SK-N-SH (cell line): ENCODE results near the gene C1QTNF8. TPM values are rescaled to one million over a fixed set of nuclear protein-coding genes. Genes with fewer than 3 reads are reported as not detected.

Experiments
- CTCF ChIA-PET: fragments of 300-600, 350-600 bp; formaldehyde crosslinking; extraction: SDS; loops from one replicate; lab custom pipeline; 2021; lab: Yijun Ruan, JAX
- POLR2A ChIA-PET: fragments of 350-600 bp; sonication (Branson Sonifier 250); formaldehyde crosslinking; extraction: SDS; loops from one replicate; lab custom pipeline; 2020; ENCODE audit warnings: antibody characterized with exemption, inconsistent platforms; lab: Yijun Ruan, JAX
- DNase-seq: peaks from one replicate; pipeline ENCODE4 v3.0.0; 2012
- H2AFZ ChIP-seq: fragments of 200-600 bp; sonication (generic); 2 replicates; pipeline ENCODE4 v1.8.1; 2016; ENCODE audit warnings: antibody characterized with exemption, mild to moderate bottlenecking, low read depth
- H3F3A ChIP-seq: fragments of 200-600 bp; sonication (generic); replicated peaks from 2 replicates; pipeline ENCODE3; 2016; ENCODE audit warnings: antibody characterized with exemption, mild to moderate bottlenecking; ENCODE audit not compliant: insufficient read depth
- H3K27ac ChIP-seq, 2 experiments: fragments of 200-500 bp in 1 of 2; fragments of 200-600 bp in 1 of 2; sonication (Bioruptor generic) in 1 of 2; sonication (generic), shearing (Covaris generic) in 1 of 2; 2 replicates each; pipeline versions ENCODE4 v1.5.1 to v1.6.1; 2014 to 2016; ENCODE audit warnings: low read depth in 2 of 2, inconsistent platforms in 1 of 2, low read length in 1 of 2, mild to moderate bottlenecking in 1 of 2, mixed read lengths in 1 of 2
- H3K27me3 ChIP-seq: fragments of 200-600 bp; sonication (generic), shearing (Covaris generic); 2 replicates; pipeline ENCODE4 v1.6.1; 2016; ENCODE audit warnings: mixed run types; ENCODE audit not compliant: insufficient read depth
- H3K36me3 ChIP-seq, 2 experiments: fragments of 200-500 bp in 1 of 2; fragments of 200-600 bp in 1 of 2; sonication (Bioruptor generic) in 1 of 2; sonication (generic) in 1 of 2; replicated peaks in 1 of 2; 2 replicates each; pipeline versions ENCODE3 to v1.5.1; 2014 to 2016; ENCODE audit warnings: low read length in 1 of 2, mild to moderate bottlenecking in 1 of 2; ENCODE audit not compliant: insufficient read depth in 2 of 2, control insufficient read depth in 1 of 2
- H3K4me1 ChIP-seq, 2 experiments: fragments of 200-500 bp in 1 of 2; fragments of 200-600 bp in 1 of 2; sonication (Bioruptor generic) in 1 of 2; sonication (generic), shearing (Covaris generic) in 1 of 2; 2 replicates each; pipeline versions ENCODE4 v1.5.1 to v1.6.1; 2014 to 2016; ENCODE audit warnings: low read depth in 1 of 2, low read length in 1 of 2, mixed run types in 1 of 2; ENCODE audit not compliant: insufficient read depth in 2 of 2, control insufficient read depth in 1 of 2
- H3K4me2 ChIP-seq: fragments of 200-600 bp; sonication (generic), shearing (Covaris generic); 2 replicates; pipeline ENCODE4 v1.6.1; 2017; ENCODE audit warnings: mixed run types
- H3K4me3 ChIP-seq, 2 experiments: fragments of 200-500 bp in 1 of 2; fragments of 200-600 bp in 1 of 2; sonication (Bioruptor generic) in 1 of 2; sonication (generic), shearing (Covaris generic) in 1 of 2; 2 replicates each; pipeline versions ENCODE4 v1.5.1 to v1.8.1; 2014 to 2016; ENCODE audit warnings: low read depth in 2 of 2, inconsistent platforms in 1 of 2, low read length in 1 of 2, mild to moderate bottlenecking in 1 of 2, mixed read lengths in 1 of 2, moderate library complexity in 1 of 2
- H3K79me2 ChIP-seq: fragments of 200-600 bp; sonication (generic); 2 replicates; pipeline ENCODE4 v1.8.1; 2017; ENCODE audit warnings: mild to moderate bottlenecking; ENCODE audit not compliant: insufficient read depth
- H3K9ac ChIP-seq: fragments of 200-600 bp; sonication (generic); 2 replicates; pipeline ENCODE4 v1.6.1; 2017; ENCODE audit warnings: mixed run types
- H3K9me2 ChIP-seq: fragments of 200-600 bp; sonication (generic); 2 replicates; pipeline ENCODE4 v1.6.1; 2017; ENCODE audit warnings: mixed run types
- H3K9me3 ChIP-seq: fragments of 200-600 bp; sonication (generic); 2 replicates; pipeline ENCODE4 v1.6.1; 2017; ENCODE audit warnings: mixed run types, mild to moderate bottlenecking, moderate library complexity
- H4K20me1 ChIP-seq: fragments of 200-600 bp; sonication (generic); 2 replicates; pipeline ENCODE4 v1.6.1; 2017; ENCODE audit warnings: mild to moderate bottlenecking, mixed run types; ENCODE audit not compliant: insufficient read depth
- EP300 ChIP-seq, 2 experiments: IDR thresholded peaks; 2 replicates each; pipeline versions ENCODE4 v1.4.0 to v1.6.1; 2012; ENCODE audit warnings: borderline replicate concordance in 1 of 2, low read depth in 1 of 2, low read length in 1 of 2
- FOXJ3 ChIP-seq: sonication (generic); formaldehyde crosslinking; IDR thresholded peaks from 2 replicates; pipeline ENCODE4 v1.5.1; 2020; ENCODE audit warnings: mild to moderate bottlenecking, missing genetic modification reagents
- GABPA ChIP-seq: IDR thresholded peaks from 2 replicates; pipeline ENCODE4 v1.4.0; 2012; ENCODE audit warnings: low read depth, mild to moderate bottlenecking
- MEF2A ChIP-seq: IDR thresholded peaks from 2 replicates; pipeline ENCODE4 v1.4.0; 2012; ENCODE audit warnings: low read depth, borderline replicate concordance
- NRF1 ChIP-seq: IDR thresholded peaks from 2 replicates; pipeline ENCODE4 v1.6.1; 2012; ENCODE audit warnings: low read depth, mild to moderate bottlenecking, low read length
- RAD21 ChIP-seq: IDR thresholded peaks from 2 replicates; pipeline ENCODE4 v1.6.1; 2012; ENCODE audit warnings: mild to moderate bottlenecking, low read length
- SIN3A ChIP-seq: IDR thresholded peaks from 2 replicates; pipeline ENCODE4 v1.6.1; 2012; ENCODE audit warnings: low read depth, mild to moderate bottlenecking, low read length, moderate library complexity, borderline replicate concordance
- TAF1 ChIP-seq: IDR thresholded peaks from 2 replicates; pipeline ENCODE4 v1.6.1; 2012; ENCODE audit warnings: low read depth, mild to moderate bottlenecking, low read length, moderate library complexity, borderline replicate concordance
- TCF12 ChIP-seq: IDR thresholded peaks from 2 replicates; pipeline ENCODE4 v1.4.0; 2012
- USF1 ChIP-seq: IDR thresholded peaks from 2 replicates; pipeline ENCODE4 v1.4.0; 2012; ENCODE audit warnings: low read depth, borderline replicate concordance
- WGBS: methylation state at CpG from one replicate; pipeline ENCODE4 v1.1.6; 2017; ENCODE audit warnings: low lambda C conversion rate; 5-methylcytosine and 5-hydroxymethylcytosine counted together
- polyA plus RNA-seq, 3 experiments: library from polyadenylated mRNA; depleted of rRNA; stranded (reverse); fragments of >200 nt; gene quantifications; 2 replicates each; pipeline ENCODE4 v1.2.3, GENCODE V29; 2012
- TF ChIP-seq, protein P1 (sequence below): fragments of 150-350 bp; IDR thresholded peaks from 2 replicates; pipeline ENCODE4 v1.6.1; 2016; ENCODE audit warnings: mild to moderate bottlenecking, low read depth, low read length

The C1QTNF8 gene
- polyA plus RNA-seq, 1 of the 3 experiments (the other 2 are of a cell fraction): not detected

DNA sequence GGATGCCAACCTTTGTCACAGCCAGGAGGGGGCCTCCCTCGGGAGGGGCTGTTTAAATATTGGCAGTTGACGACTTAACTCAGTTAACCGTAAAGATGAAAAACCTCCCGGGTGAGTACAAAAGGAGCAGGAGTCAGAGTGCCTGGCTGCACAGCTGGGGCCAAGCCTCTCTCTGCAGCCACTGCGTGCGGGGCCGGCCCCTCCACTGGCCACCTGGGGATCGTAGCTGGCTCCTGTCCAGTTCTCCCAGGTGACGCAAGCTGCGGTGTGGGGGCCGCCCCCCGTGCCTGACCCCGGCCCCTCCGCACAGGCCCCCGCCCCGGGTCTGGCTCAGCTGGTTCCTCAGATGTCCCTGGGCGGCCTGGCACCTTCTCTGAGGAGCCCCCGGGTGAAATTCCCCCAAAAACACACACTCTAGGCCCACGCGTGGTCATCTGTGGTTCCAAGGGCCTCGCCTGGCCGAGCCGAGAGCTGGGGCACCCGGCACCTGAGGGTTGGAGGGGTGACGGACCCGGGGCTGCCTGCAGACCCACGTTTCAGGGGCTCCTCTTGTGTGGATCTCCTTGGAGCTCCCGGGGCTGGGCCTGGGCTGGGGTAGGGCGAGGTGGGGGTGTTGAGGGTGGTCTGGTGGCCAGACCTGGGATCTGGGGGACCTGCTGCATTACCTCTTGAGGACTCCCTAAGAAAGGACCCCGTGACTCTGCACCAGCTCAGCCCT lies 49.5 kb upstream of the C1QTNF8 start:
- H3K4me2 ChIP-seq: no peak overlapping the region
- CTCF ChIA-PET: interaction anchor here (0.9 to 1.9 kb wide), 3 partner anchors 16 to 91 kb away, joined by 3 to 4 read pairs (median 3); no protein-coding TSS in a partner anchor
- no peak for TF ChIP-seq USF1
- no peak for TF ChIP-seq MEF2A
- TF ChIP-seq GABPA: no peak
- no peak for TF ChIP-seq TAF1
- TF ChIP-seq, protein P1, sequence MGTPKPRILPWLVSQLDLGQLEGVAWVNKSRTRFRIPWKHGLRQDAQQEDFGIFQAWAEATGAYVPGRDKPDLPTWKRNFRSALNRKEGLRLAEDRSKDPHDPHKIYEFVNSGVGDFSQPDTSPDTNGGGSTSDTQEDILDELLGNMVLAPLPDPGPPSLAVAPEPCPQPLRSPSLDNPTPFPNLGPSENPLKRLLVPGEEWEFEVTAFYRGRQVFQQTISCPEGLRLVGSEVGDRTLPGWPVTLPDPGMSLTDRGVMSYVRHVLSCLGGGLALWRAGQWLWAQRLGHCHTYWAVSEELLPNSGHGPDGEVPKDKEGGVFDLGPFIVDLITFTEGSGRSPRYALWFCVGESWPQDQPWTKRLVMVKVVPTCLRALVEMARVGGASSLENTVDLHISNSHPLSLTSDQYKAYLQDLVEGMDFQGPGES: no peak
- no peak for TF ChIP-seq NRF1
- TF ChIP-seq RAD21: no peak
- no peak for TF ChIP-seq EP300 (IDR thresholded peaks at IDR 0.05; ENCODE audit: borderline replicate concordance in 1 of 2, low read depth in 1 of 2, low read length in 1 of 2)
- TF ChIP-seq FOXJ3: no peak
- TF ChIP-seq SIN3A: no peak
- no peak for TF ChIP-seq TCF12
- TF ChIP-seq, all 33 proteins: peak for 0
- H3K4me3 ChIP-seq: no peak overlapping the region
- no peaks in the 10 kb centered on the region for H4K20me1 ChIP-seq
- H3K79me2 ChIP-seq: no peaks in the 10 kb centered on the region
- H3K36me3 ChIP-seq: no peaks in the 10 kb centered on the region
- H3F3A ChIP-seq: peaks cover 5% of the 10 kb centered on the region
- H3K9me3 ChIP-seq: no peaks in the 10 kb centered on the region
- POLR2A ChIA-PET: no interaction called here
- DNase-seq: no peak
- H3K9me2 ChIP-seq: no peaks in the 10 kb centered on the region
- H3K27ac ChIP-seq: no peak overlapping the region
- no peaks in the 10 kb centered on the region for H3K4me1 ChIP-seq
- H3K9ac ChIP-seq: no peak overlapping the region
- 18% methylated on average over 21 of the region's 30 CpGs for WGBS
- H2AFZ ChIP-seq: no peak overlapping the region
- peaks cover 79% of the 10 kb centered on the region for H3K27me3 ChIP-seq

- H3K9me3 ChIP-seq: no peaks in the 10 kb centered on the region
- no peak overlapping the region for H3K9ac ChIP-seq
- DNase-seq: no peak
- no peaks in the 10 kb centered on the region for H3K36me3 ChIP-seq
- ChIA-PET CTCF (interaction anchor here (1.3 to 1.9 kb wide), 2 partner anchors 70 to 90 kb away, joined by 3 to 4 read pairs; no protein-coding TSS in a partner anchor), POLR2A (no interaction called here)
- peaks cover 79% of the 10 kb centered on the region for H3K27me3 ChIP-seq
- no peak for TF ChIP-seq TCF12
- TF ChIP-seq NRF1: no peak
- no peak for TF ChIP-seq MEF2A
- TF ChIP-seq EP300 (IDR thresholded peaks at IDR 0.05; ENCODE audit: borderline replicate concordance in 1 of 2, low read depth in 1 of 2, low read length in 1 of 2): no peak
- TF ChIP-seq USF1: no peak
- no peaks in the 10 kb centered on the region for H3K9me2 ChIP-seq
- H3K4me2 ChIP-seq: no peak overlapping the region
- no peaks in the 10 kb centered on the region for H4K20me1 ChIP-seq
- H2AFZ ChIP-seq: no peak overlapping the region
- no peak overlapping the region for H3K4me3 ChIP-seq
- no peak overlapping the region for H3K27ac ChIP-seq
- WGBS: 28% methylated on average over 20 of the region's 46 CpGs
- H3K79me2 ChIP-seq: no peaks in the 10 kb centered on the region
- no peaks in the 10 kb centered on the region for H3K4me1 ChIP-seq
- H3F3A ChIP-seq: no peaks in the 10 kb centered on the region
Observed at GRCh38 chr16:1144476-1145382, 48.7 kb upstream of the C1QTNF8 start.
